MM.1S (cell line): ENCODE results near the gene ECEL1.

ENCODE experiments used
- EZH2phosphoT487 ChIP-seq: fragments of 300-600 bp; sonication (generic); IDR thresholded peaks from 2 replicates; pipeline ENCODE4 v1.6.1; 2018; ENCODE audit warnings: antibody characterized with exemption, low read length
- TF ChIP-seq, protein P1 (sequence below): fragments of 300-600 bp; sonication (generic); IDR thresholded peaks from 2 replicates; pipeline ENCODE4 v1.5.1; 2016; ENCODE audit warnings: antibody characterized with exemption, low read length, mixed read lengths

DNA sequence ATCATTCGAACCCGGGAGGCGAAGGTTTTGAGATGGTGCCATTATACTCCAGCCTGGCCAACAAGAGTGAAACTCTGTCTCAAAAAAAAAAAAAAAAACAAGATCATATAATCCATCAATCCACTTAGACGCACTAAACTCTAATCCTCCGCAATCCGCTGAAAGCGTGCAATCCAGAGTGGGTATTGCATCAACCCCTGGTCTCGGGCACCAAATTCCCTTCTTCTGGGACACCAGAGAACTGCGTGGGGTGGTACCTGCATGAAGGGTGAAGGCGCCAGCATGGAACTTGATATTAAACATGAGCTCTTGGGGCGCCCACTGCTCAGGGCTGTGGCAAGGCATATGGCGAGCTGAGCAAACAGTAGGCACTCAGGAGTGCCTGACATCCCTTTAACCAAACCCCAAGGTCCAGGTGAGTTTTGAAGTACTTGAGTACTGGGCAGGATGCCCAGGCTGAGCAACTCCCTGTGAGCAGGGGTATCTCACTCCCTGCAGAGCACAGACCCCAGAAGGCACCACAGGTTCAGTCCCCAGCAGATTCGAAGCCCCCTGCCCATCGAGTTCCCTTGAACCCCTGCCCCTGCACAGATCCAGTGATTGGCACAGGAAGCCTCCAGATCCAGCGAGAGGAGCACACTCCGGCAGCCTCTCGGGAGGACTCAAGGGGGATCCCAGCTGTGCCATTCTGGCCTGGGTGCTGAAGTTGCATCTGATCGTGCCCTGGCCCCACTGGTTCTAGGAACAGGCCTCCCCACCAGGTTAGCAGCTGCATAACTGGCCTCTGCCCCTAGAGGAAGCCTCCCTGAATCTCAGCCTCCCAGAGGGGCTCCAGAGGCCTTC, 23.7 kb downstream of the ECEL1 start:
- TF ChIP-seq, protein P1, sequence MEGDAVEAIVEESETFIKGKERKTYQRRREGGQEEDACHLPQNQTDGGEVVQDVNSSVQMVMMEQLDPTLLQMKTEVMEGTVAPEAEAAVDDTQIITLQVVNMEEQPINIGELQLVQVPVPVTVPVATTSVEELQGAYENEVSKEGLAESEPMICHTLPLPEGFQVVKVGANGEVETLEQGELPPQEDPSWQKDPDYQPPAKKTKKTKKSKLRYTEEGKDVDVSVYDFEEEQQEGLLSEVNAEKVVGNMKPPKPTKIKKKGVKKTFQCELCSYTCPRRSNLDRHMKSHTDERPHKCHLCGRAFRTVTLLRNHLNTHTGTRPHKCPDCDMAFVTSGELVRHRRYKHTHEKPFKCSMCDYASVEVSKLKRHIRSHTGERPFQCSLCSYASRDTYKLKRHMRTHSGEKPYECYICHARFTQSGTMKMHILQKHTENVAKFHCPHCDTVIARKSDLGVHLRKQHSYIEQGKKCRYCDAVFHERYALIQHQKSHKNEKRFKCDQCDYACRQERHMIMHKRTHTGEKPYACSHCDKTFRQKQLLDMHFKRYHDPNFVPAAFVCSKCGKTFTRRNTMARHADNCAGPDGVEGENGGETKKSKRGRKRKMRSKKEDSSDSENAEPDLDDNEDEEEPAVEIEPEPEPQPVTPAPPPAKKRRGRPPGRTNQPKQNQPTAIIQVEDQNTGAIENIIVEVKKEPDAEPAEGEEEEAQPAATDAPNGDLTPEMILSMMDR, result no peak
- TF ChIP-seq EZH2phosphoT487, result no peak
